Heart left ventricle (tissue), 13 donors: Measurements from ENCODE around the gene GFY.

Experiments used
- POLR2A ChIP-seq, 2 donors: fragments of 450-650 bp; IDR thresholded peaks; one replicate each; pipeline ENCODE4 v1.6.1; 2017; ENCODE audit warnings: antibody characterized with exemption in 2 of 2, mild to moderate bottlenecking in 2 of 2, moderate library complexity in 2 of 2
- TF ChIP-seq, protein P1 (sequence below), 12 donors: fragments of 200-600 bp; sonication (generic) in 4 of 12; IDR thresholded peaks; one replicate each; pipeline versions ENCODE4 v1.5.0 to v1.8.0; 2018 to 2022; ENCODE audit warnings: antibody characterized with exemption in 12 of 12, mild to moderate bottlenecking in 5 of 12
- donor health status: ischemic (EF 13 %, LVEDD 7.1; RV severe dilation, severe dysfunction).
- donor health status: DM: no; HTN: yes; CAD: no.
- donor health status: DM: no; HTN: no; CAD: no.
- donor health status: ischemic (EF 25% LVEDD 6.9; RV normal size, moderate dysfunction).
- donor health status: ischemic (EF 25% LVEDD 5.7; RV mildly dilated, moderate dysfunction).
- donor health status: ischemic (EF 35%, LVEDD 5.7; RV mildly dilated, moderate dysfunction).
- donor health status: nonischemic (EF 11% LVEDD 7.7; RV severe dilation, severe dysfunction).
- donor health status: DM: yes; HTN: yes; CAD: no.
- donor health status: PGD.
- donor health status: ischemic (EF 29% LVEDD 5.4; RV normal size, mild dysfunction).
- donor health status: nonischemic (EF 23%, LVEDD 6.1; RV moderate dilation, normal function).

DNA sequence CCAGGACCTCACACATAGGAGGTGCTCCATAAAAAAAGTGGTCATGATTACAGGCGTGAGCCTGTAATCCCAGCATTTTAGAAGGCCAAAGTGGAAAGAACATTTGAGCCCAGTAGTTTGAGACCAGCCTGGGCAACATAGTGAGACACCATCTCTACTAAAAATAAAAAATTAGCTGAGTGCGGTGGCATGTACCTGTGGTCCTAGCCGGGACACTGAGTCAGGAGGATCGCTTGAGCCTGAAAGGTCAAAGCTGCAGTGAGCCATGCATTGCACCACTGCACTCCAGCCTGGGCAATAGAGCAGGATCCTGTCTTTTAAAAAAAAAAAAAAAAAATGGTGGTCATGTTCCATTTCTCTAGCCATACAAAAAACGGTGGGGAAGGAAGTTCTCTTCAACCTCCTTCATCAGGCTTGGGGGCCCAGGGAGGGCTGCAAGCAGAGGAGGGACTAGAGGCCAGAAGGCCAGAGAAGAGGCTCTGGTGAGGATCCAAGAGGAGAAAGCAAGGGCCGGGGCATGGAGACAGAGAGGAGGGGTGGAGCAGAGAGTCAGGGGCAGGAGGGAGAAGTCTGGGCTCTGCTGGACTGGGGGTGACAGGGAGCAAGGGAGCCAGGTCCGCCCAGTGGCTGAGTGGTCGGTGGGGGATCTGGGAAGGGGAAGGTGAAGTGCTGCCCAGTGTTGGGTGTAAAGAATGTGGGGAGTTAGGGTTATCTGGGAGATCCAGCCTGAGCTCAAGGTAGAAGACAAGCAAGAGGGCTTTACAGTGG is 28.3 kb upstream of the GFY start:
- TF ChIP-seq, protein P1, sequence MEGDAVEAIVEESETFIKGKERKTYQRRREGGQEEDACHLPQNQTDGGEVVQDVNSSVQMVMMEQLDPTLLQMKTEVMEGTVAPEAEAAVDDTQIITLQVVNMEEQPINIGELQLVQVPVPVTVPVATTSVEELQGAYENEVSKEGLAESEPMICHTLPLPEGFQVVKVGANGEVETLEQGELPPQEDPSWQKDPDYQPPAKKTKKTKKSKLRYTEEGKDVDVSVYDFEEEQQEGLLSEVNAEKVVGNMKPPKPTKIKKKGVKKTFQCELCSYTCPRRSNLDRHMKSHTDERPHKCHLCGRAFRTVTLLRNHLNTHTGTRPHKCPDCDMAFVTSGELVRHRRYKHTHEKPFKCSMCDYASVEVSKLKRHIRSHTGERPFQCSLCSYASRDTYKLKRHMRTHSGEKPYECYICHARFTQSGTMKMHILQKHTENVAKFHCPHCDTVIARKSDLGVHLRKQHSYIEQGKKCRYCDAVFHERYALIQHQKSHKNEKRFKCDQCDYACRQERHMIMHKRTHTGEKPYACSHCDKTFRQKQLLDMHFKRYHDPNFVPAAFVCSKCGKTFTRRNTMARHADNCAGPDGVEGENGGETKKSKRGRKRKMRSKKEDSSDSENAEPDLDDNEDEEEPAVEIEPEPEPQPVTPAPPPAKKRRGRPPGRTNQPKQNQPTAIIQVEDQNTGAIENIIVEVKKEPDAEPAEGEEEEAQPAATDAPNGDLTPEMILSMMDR (IDR thresholded peaks at IDR 0.05), result no peak
- TF ChIP-seq POLR2A (IDR thresholded peaks at IDR 0.05), result no peak
